Measurements from ENCODE around the gene FOXD4. TPM values are rescaled to one million over a fixed set of nuclear protein-coding genes. Genes with fewer than 3 reads are reported as not detected.
"Not testable (repeated sequence)": the region's sequence is repeated elsewhere in the genome, so short reads cannot be mapped to it uniquely, and the experiment has no call there.

The FOXD4 gene
- polyA plus RNA-seq, 2 of the 4 experiments (the other 2 are of a cell fraction): 0.35 to 0.49 TPM

DNA sequence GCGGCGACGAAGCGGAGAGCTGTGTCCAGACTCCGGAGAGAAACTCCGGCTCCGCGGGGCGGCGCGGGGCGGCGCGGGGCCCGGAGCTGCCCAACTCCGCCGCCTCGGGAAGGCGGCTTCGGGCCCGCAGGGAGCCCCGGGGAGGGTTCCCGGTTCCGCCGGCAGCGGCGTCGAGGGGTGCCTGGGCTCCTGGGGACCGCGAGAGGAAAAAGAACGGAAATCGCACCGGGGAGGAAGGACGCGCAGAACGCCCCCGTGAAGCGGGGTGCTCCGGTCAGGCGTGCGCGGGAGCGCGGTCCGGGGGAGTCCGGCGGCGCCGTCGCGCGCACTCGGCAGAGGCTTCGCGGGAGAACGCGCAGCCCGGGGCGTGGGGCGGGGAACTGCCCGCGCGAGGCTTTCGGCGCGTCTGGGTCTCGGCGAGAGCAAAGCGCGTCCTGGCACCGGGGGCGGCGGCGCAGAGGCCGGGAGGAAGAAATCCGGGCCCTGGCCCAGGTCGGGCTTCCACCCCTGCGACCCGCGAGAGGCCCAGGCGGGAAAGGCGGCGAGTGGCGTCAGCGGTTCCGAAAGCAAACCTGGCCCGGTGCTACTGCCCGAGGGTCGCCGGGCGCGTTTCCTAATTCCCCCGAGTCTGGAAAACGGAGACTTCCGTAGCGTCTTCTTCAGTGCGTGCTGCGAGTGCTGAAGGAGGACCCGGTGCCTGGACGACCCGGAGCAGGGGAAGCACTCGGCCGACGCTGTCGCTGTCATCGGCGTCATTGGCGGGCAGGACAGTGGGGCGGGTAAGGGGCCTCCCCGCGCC lies 4.5 kb downstream of the FOXD4 start:
- FAIRE-seq, CTCF ChIA-PET, POLR2A ChIA-PET, H3K27ac ChIP-seq, H3K4me1 ChIP-seq, H3K9me3 ChIP-seq: not testable (repeated sequence)
- peak overlapping the region; percentile 50 for H3K4me3 ChIP-seq
- H3K4me2 ChIP-seq: peak overlapping the region; percentile 96
- WGBS (ENCODE audit: missing lambda C conversion rate): no CpG with 5 or more reads among the region's 111 CpGs
- TF ChIP-seq CBX8 (IDR thresholded peaks at IDR 0.05): peak; percentile 49; the same call in 1 of the 2 replicates
- TF ChIP-seq, protein P1, sequence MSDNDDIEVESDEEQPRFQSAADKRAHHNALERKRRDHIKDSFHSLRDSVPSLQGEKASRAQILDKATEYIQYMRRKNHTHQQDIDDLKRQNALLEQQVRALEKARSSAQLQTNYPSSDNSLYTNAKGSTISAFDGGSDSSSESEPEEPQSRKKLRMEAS (IDR thresholded peaks at IDR 0.05): peak; percentile 15; the same call in 1 of the 2 replicates
- DNase-seq (ENCODE audit: low read depth in 1 of 2, low spot score in 1 of 2): peak in 1 of 2 experiments; percentile 14
- peak; percentile 30 to 79 for ATAC-seq

DNA sequence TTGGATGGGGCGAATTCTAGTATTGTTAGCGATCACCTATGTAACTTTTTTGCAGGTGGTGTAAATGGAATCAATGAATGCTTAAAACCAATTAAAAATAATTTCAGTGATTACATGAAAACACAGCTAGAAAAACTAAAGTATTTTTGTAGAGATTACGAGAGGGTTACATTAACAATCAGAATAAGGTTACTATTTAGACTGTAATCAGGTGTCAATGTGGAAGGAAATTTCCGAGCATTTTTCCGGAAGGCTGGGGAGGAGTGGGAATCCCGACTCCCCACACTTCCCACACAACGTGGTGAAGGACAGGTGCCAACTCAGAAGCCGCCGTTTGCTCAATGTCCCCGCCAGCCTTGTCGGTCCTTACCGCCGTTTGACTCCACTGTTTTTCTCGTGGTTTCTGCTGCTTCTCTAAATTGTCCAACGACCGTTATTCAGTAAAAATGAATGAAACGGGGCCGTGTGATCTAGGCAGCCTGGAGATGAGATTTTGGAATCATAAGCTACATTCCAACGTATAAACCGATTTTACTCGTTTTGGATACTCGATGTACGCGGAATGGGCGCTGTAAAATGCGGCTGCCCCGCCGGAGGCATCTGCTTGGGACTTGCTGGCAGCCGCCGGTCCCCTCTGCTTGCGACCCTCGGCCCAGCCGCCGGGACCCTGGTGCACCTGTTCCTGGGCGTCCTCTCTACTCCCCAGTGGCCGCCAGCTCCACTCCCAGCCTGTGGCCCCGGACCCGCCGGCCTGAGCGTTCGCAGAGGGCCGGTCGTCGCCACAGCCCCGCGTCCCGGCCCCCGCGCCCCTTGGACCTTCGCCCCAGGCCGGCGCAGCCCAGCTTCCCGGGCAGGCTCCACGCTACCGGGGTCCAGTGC lies 5.4 kb downstream of the FOXD4 start:
- H3K4me3 ChIP-seq; H3K27ac ChIP-seq; H3K4me1 ChIP-seq; DNase-seq (ENCODE audit: low read depth in 1 of 2, low spot score in 1 of 2); CTCF ChIA-PET; H3K9me3 ChIP-seq; POLR2A ChIA-PET; ATAC-seq; FAIRE-seq: not testable (repeated sequence)
- H3K4me2 ChIP-seq: peak overlapping the region; percentile 96; the same call in 2 of the 3 replicates
- WGBS (ENCODE audit: missing lambda C conversion rate): 28% methylated on average over 25 of the region's 55 CpGs
- TF ChIP-seq RNF2 (IDR thresholded peaks at IDR 0.05; ENCODE audit: borderline replicate concordance, low read depth) (peak; percentile 74; the same call in 1 of the 2 replicates), CBX8 (IDR thresholded peaks at IDR 0.05) (peak; percentile 75)

DNA sequence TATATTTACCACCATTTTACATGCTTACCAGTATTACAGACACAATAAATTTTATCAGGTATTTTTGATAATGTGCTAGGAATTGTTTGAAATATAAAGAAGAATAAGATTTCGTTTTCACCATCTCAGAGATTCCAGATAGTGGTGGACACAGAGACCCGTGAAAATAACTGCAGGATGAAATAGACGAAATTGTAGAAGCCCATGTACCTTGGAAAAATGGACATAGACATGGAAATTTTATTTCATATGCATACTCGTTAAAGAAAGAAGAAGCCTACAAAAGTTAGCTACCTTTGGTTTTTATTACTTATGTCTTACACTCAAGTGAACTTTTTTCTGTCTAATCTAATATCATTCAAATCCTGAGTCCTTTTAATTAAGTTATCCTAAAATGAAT lies 7.5 kb downstream of the FOXD4 start:
- H3K4me3 ChIP-seq; ATAC-seq; DNase-seq (ENCODE audit: low read depth in 1 of 2, low spot score in 1 of 2); H3K4me1 ChIP-seq; POLR2A ChIA-PET; H3K4me2 ChIP-seq; H3K27ac ChIP-seq; CTCF ChIA-PET; H3K9me3 ChIP-seq; FAIRE-seq: not testable (repeated sequence)
- TF ChIP-seq RNF2 (IDR thresholded peaks at IDR 0.05; ENCODE audit: borderline replicate concordance, low read depth): peak; percentile 89; the same call in 1 of the 2 replicates
- WGBS (ENCODE audit: missing lambda C conversion rate): 1% methylated on average over 4 of the region's 4 CpGs

DNA sequence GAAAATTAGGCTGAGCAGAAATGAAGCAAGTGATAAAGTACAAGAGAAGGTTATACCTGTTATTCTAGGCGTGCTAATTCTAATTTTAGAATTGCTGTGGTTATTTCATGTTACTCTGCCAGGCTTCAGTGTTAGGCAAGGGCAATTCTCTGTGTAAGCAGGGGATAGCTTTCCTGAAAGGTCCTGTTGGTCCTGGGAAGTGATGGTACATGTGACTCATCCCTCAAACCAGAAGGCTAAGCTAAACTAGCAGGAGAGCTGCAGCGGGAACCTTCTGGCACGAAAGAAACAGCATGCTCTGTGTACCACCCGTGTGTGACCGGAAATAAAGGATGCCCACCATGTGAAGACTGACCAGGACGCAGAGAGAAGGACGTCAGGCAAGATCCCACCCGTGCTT lies 8.7 kb downstream of the FOXD4 start:
- H3K4me3 ChIP-seq; DNase-seq (ENCODE audit: low read depth in 1 of 2, low spot score in 1 of 2); FAIRE-seq; CTCF ChIA-PET; H3K4me2 ChIP-seq; H3K27ac ChIP-seq; H3K9me3 ChIP-seq; POLR2A ChIA-PET; H3K4me1 ChIP-seq: not testable (repeated sequence)
- 3% methylated on average over 8 of the region's 8 CpGs for WGBS (ENCODE audit: missing lambda C conversion rate)
- ATAC-seq: peak; percentile 12 to 33; a peak in 3 of 6 replicates

DNA sequence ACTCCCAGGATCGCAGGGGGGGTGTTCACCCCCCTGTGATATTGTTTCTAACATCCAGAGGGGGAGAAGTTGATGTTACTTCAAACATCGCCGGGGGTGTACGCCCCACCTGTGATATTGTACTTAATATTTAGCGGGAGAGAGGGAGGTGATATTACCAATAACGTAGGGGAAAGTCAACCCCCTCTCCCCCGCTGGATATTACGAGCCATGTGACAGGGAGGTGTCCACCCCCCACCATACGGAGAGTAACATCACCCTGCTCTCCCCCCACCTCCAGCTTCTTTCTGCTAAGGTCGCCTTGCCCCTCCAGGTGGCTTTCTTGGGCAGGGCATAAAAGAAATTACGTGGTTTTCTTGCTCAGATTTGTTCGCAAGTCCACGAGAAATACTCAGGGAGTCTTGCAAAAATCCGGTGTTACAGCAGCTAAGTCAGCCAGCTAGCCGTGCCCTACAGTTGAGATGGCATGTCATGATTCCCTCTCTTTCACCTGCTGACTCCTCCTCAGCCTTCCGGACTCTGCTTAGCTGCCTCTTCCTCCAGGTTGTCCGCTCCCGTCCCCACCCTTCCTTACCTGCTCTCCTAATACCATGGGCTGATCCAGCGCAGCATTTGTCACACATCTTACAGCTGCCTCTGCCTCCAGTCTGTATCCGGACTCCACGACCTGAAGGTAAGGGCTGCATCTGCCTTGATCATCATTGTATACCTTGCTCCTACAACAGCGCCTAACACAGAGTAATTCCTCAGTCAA lies 9.3 kb downstream of the FOXD4 start:
- POLR2A ChIA-PET; FAIRE-seq; H3K27ac ChIP-seq; H3K9me3 ChIP-seq; CTCF ChIA-PET; H3K4me3 ChIP-seq; H3K4me1 ChIP-seq; H3K4me2 ChIP-seq; DNase-seq (ENCODE audit: low read depth in 1 of 2, low spot score in 1 of 2): not testable (repeated sequence)
- WGBS (ENCODE audit: missing lambda C conversion rate): 8% methylated on average over 20 of the region's 22 CpGs
- ATAC-seq: peak; percentile 20 to 31; a peak in 5 of 6 replicates

DNA sequence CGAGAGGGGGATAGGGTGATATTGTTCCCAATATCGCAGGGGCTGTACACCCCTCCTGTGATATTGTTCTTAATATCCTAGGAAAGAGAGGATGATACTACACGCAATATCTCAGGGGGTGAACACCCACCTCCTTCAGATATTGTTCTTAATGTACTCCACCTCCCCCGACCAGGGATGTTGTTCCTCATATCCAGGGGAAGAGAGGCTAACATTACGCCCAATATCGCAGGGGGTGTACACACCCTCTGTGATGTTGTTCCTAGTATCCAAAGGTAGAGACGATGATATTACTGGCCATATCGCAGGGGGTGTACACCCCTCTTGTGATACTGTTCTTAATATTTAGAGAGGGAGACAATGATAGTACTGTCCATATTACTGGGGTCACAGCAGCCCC lies 12.2 kb downstream of the FOXD4 start:
- H3K9me3 ChIP-seq; DNase-seq (ENCODE audit: low read depth in 1 of 2, low spot score in 1 of 2); ATAC-seq; CTCF ChIA-PET; H3K4me2 ChIP-seq; H3K4me3 ChIP-seq; H3K27ac ChIP-seq; H3K4me1 ChIP-seq; POLR2A ChIA-PET; FAIRE-seq: not testable (repeated sequence)
- WGBS (ENCODE audit: missing lambda C conversion rate): 36% methylated on average over 8 of the region's 8 CpGs

DNA sequence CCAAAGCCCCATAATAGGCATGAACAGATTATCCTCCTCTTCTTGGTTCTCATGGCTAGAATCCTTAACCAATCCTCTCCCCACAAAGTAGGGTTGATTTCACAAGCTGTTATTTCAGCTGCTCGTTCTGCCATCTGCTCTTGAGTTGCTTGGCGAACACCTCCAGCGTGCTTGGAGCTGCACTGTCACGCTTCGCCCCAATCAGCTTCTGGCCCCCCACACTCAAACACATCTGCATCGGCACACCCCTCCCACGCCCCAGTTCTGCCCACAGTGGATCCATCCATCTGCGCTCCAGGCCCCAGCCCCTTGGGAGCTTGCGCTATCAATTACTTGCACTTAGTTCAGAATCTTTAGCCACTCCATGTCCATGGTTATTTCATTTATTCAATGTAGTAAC lies 17.8 kb downstream of the FOXD4 start:
- POLR2A ChIA-PET; H3K4me3 ChIP-seq; H3K27ac ChIP-seq; CTCF ChIA-PET; H3K9me3 ChIP-seq; ATAC-seq; FAIRE-seq; H3K4me1 ChIP-seq; H3K4me2 ChIP-seq; DNase-seq (ENCODE audit: low read depth in 1 of 2, low spot score in 1 of 2): not testable (repeated sequence)
- WGBS (ENCODE audit: missing lambda C conversion rate): 69% methylated on average over 9 of the region's 9 CpGs

DNA sequence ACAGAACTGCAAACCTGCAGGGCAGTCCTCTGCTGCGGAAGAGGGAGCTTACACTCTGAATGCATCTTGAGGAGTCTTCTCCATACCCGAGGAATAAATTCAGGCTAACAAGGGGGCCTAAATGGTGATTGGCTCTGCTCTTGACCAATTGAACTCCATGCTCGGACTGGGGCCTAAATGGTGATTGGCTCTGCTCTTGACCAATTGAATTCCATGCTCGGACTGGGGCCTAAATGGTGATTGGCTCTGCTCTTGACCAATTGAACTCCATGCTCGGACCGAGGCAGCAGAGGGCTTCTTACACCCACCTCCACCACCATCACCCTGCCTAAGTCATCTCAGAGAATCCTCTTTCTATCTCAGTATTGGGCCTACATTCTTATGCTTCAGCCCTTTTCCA lies 18.4 kb downstream of the FOXD4 start:
- H3K4me3 ChIP-seq; H3K4me1 ChIP-seq; H3K27ac ChIP-seq; DNase-seq (ENCODE audit: low read depth in 1 of 2, low spot score in 1 of 2); ATAC-seq; POLR2A ChIA-PET; CTCF ChIA-PET; H3K4me2 ChIP-seq; H3K9me3 ChIP-seq; FAIRE-seq: not testable (repeated sequence)
- WGBS (ENCODE audit: missing lambda C conversion rate): 54% methylated on average over 6 of the region's 6 CpGs

DNA sequence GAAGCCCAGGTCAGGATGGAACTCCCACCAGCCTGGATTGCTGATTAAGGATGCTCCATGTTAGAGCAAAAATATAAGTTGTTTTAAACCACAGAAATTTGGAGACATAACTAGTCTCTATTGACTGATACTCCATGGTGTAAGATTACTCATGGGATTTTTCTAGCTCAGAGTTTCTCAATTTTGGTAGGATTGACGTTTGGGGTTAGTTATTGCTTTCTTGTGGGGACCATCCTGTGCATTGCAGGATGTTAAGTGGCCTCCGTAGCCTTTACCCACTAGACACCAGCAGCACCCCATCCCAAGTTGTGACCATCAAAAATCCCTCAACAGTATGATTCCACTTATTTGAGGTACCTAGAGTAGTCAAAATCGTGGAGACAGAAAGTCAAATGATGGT lies 19.4 kb downstream of the FOXD4 start:
- 16% methylated on average over 3 of the region's 3 CpGs for WGBS (ENCODE audit: missing lambda C conversion rate)
- H3K4me2 ChIP-seq; H3K4me1 ChIP-seq; H3K4me3 ChIP-seq; DNase-seq (ENCODE audit: low read depth in 1 of 2, low spot score in 1 of 2); CTCF ChIA-PET; POLR2A ChIA-PET; FAIRE-seq; H3K9me3 ChIP-seq; H3K27ac ChIP-seq; ATAC-seq: not testable (repeated sequence)

DNA sequence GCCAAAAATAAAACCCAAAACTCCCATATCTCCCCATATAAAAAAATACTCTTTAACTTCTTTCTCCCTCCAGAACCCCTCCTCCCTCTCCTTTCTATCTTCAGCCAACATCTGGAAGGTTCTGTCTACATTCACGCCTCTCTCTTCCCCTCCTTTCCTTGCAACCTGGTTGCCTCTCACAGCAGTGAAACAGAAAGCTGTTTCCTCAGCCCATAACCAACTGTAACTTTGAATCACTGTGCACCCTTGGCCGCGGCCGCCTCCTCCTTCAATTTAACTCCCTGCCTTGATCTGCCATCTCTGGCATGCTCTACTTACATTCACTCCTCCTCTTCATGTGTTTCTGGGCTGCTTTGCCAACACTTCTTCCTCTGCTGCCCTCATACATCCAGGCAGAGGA lies 23.2 kb downstream of the FOXD4 start:
- H3K4me1 ChIP-seq; H3K9me3 ChIP-seq; FAIRE-seq; H3K4me3 ChIP-seq; ATAC-seq; CTCF ChIA-PET; H3K27ac ChIP-seq; POLR2A ChIA-PET; H3K4me2 ChIP-seq; DNase-seq (ENCODE audit: low read depth in 1 of 2, low spot score in 1 of 2): not testable (repeated sequence)
- WGBS (ENCODE audit: missing lambda C conversion rate): 62% methylated on average over 4 of the region's 4 CpGs
